Left renal pelvis (tissue), 4 donors: ENCODE measurements around the gene LIMK2. TPM values are rescaled to one million over a fixed set of nuclear protein-coding genes. Genes with fewer than 3 reads are reported as not detected.
"Not testable (repeated sequence)": the region's sequence is repeated elsewhere in the genome, so short reads cannot be mapped to it uniquely, and the experiment has no call there.

Experiments
- DNase-seq, 4 donors: peaks; one replicate each; pipeline ENCODE4 v3.0.0-alpha.2; 2013; ENCODE audit warnings: low read depth in 4 of 4, low spot score in 3 of 4
- polyA plus RNA-seq, 4 donors: library from polyadenylated mRNA; unstranded; fragments of 120-200 nt; gene quantifications; one replicate each; pipeline ENCODE4 v1.2.1, GENCODE V29; 2013; ENCODE audit not compliant: insufficient read length in 4 of 4

Gene LIMK2
- polyA plus RNA-seq, 4 donors = 26.4 to 61.9 (median 47.8) TPM

DNA sequence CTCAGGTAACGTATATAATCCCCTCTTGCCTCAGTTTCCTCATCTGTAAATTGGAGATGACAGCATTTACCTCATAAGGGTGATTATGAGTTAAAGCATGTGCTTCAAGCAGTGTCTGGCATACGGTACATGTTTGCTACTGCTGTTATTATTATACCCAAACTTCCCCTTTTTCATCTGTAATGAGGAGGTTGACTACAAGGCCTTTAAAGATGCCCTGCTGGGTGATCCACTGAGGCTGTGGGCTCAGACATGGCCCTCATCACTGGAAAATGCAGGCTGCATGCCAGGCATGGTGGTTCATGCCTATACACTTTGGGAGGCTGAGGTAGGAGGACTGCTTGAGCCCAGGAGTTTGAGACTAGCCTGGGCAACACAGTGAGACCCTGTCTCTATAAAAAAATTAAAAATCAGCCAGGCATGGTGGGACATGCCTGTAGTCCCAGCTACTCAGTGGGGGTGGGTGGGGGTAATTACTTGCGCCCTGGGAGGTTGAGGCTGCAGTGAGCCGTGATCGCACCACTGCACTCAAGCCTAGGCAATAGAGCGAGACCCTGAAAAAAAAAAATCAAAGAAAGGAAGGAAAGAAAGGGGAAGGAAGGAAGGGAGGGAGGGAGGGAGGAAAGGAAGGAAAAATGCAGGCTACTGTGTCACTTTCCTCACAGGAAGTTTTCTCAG lies 75.9 kb downstream of the LIMK2 start:
- DNase-seq = no peak

DNA sequence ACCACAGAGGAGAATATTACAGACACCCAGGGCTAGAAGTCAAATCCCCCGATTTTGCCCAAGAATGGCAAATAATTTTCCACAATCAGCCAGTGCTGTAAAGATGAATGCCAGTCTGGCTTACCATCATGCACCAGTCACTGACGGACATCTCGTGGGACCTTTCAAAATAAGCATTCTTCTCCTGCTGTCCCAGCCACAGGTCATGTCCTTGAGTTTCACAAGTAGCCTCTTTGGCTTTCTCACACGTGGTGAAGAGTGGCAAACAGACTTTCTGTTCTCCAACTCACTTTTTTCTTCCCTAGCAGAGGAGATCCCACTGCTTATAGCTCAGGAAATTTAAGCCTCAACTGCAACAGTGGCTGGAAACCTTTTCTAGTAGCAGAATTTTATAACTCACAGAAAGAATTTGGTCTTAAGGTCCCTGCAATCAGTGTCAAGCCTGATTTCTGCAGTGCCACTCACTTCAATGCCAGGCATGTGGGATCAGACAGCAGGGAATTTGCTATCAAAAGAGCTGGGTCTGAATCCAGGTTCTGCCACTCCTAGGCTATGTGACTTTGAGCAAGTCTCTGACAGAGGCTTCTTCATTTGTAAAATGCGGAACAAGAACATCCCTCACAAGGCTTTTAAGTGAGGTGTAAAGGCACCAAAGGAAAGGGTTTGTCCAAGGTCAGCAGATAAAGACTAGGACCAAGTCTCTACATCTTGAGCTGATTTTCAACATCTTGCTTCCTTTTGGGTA lies 76.6 kb downstream of the LIMK2 start:
- DNase-seq = no peak

DNA sequence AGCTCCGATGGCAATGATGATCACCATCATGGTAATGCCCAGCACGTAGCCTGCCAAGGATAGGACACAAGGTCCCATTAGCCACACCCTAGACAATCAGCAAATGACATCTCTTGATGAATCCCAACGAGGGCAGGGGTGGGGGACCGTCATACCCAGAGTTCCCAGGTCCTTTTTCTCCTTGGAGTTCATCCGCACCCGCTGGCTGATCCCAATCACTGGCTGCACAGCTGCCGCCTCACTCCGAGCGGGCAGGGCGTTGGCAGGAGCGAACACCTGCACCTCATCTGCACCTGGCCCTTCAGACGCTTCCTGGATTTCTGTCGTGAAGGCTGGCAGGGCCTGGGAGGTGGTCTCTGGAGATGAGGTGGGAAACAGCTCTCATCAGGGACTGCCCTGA lies 77.2 kb downstream of the LIMK2 start:
- no peak for DNase-seq

DNA sequence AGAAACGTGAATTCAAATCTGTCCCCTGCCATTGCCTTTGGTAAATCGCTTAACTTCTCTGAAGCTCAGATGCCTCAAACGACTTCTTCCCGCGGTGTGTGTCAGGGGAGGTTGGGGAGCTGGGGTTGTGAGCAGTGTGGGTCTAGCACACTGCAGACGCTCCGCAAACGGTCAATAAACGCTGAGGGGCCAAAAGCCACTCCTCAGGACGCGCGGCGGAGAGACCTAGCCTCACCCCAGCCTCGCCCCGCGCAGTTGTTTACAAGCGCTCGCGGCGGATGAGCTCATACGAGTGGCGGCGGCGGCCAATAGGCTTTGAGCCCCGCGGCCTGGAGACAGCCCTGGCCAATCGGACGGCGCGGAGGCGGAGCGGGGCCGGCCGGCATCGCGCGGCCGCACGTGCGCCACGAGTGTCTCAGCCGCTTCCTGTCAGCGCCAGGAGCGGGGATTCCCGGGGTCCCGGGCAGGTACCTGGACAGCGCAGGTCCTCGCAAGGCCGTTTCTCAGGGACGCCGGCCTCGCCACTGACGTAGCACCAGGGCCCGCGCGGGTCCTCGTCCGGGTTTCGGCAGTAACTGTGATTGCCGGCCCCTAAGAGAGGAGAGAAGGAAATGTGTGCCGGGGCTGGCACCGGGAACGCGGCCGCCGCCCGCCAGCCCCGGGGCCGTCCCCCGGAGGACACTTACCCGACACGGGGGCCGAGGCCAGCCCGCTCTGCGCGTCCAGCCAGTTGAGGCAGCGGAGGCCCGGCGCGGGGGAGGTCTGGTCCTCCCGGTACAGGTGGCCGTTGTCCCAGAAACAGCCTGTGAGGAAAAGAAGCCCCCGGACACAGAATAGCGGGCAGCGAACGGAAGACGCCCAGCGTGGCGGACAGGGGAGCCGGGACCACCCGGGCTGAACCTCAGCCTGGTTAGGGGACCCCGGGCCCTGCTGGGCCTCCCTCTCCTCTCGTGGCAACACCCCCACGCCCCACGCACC lies 78.7 kb downstream of the LIMK2 start:
- peak; percentile 74 to 84 (median 76) for DNase-seq

DNA sequence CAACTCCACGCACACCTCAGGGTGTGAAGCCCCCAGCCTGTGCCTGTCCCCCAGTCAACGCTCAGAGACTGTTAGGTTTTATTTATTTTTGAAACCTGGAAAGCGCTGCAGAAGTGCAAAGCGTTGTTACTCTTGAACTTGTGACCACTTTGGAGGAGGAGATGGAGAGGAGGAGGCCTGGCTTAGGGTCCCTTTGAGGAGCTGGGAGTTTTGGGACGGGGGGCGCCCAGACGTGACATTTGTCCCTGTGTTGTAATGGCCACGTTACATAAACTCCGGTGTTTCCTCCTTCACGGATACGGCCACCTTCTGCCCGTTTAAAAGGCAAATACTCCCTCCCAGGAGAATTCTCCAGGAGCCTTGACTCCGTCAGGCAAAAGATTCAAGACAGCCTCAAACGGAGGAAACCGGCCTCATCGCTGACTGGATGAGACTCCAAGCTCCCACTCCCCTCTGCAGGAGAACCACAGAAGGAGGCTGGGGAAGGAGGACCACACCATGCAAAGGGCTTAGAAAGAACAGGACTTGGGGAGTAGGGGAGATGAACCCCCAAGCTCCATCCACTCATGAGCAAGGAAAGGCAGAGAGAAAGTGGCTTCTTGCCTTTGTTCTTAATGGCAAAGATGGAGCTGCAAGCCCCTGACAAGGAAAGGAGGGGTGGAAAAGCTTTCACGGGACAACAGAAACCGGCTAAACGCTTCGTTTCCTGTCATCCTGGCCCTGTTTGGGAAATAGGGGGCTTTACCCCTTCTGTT lies 79.6 kb downstream of the LIMK2 start:
- peak in 1 of 4 donors; percentile 41 for DNase-seq

DNA sequence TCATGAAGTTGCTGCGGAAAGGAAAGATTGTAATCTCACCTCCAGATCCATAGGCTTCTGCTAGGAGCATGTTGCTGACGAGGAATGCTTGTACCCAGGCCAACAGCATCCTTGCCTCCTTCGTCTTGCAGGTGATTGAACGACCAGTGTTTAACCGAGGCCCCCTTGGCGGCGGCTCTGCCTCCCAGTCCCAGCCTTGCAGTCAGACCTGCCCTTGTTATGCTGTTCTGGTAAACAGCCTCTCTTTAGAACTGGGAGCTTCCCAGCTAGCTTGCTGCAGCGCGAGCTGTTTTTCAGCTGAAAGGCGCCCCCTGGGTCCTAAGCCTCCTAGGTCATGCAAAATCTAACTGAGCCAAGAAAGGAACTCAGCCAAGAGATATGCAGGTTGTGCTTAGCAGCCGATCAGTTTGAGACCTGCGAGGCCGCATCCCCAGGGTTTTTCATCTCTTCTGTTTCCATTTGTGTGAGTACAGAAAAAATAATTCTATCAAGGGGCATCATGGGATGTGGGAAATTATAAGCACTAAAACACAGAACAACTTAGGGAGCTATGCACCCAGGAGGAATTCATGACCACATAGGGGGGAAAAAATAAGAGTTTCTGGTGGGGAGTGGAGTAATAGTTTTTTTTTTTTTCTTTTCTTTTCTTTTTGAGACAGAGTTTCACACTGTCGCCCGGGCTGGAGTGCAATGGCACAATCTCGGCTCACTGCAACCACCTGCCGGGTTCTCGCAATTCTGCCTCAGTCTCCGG lies 80.3 kb downstream of the LIMK2 start, which contains the start of gene PIK3IP1:
TSS of gene PIK3IP1 (minus strand) at position 253 of the 754 bp plus-strand sequence. CDS start at position 109, 144 bp downstream.
- peak; percentile 72 to 80 (median 75) for DNase-seq

DNA sequence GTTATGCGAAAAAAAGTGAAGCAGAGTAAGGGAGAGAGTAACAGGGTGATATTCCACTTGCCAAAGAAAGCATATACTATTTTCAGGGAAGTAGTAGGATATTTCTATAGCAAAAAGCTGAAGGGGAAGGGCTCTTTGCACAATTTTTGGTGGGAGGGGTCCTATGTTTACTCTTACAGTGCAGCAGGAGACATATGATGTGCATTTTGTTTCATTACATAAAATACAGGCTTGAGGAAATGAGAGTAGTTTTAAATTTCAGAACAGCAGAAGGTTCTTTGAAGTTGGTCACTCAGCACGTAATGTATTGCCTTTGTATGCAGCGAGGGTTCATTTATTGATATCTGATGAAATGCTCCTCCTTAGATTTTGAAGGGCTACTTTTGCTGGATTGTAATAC lies 83.3 kb downstream of the LIMK2 start:
- DNase-seq = no peak

DNA sequence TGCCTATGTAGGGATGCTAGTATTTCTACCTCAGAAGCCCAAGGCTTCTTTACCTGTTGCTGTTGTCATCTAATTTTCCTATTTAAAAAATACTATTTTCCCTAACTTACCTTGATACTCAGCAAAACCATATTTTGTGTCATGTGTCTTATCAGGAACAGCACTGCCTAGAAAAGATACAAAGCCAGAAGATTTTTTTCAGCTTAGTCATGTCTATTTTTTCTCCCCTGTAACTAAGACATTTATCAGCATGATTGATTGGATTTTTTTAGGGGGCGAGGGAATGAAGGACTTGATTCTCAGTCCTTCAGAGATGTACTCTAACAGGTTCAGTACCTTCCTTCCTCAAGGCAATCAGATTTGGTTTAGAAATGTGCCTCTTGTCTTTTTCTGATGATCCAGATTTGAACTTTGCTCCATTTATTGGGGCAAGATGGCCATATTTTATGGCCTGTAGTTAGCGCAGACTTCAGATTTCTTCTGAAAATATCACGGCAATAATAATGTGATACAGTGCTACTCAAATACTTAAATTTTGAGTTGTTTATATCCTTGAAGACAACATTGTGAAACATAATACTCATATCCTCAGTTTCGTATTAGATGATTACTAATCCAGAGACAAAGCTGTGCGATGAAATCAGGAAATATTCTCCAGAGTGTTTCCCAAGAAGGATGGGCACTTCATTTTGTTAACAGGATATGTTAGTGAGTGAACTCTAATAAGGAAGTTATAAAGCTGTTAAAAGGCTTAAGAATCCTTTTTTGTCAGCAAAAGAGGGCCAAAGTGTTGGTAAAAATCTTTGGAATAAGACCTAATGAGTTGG lies 83.9 kb downstream of the LIMK2 start:
- DNase-seq = no peak

DNA sequence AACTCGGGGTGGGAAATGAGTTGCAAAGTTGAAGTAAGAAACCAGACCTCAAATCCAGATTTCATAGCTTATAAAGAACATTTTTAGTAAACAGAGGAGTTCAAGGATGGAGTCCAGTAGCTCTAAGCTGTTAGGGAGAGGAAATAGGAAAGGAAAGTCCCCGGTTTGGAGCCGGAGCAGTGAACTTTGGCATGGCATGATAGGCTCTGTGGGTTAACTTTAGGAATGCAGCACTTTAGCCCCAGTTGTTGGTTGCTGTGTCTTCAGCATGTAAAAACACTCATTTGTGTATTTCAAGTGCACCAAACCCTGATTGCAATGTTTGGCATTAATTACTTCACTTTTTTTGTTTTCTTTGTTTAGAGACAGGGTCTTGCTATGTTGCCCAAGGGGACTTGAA lies 88.8 kb downstream of the LIMK2 start:
- DNase-seq = no peak

DNA sequence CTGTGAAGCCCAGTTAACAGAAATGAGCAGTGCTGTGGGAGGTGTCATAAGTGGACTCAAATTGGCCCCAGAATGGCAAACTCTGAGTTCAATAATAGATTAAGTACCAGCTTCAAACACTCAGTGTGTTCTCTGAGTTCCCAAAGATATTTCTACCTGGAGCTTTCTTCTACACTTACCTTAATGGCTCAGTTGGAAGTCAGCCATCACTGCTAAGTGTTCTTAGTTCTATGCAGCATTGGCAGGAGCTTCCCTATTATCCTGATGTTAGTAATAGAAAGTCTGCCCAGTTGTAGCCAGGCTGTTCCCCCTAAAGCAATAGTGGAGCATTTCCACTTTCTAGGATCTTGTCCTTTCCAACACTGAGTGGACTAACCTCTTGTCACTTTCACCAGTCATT lies 89.9 kb downstream of the LIMK2 start:
- DNase-seq = no peak

DNA sequence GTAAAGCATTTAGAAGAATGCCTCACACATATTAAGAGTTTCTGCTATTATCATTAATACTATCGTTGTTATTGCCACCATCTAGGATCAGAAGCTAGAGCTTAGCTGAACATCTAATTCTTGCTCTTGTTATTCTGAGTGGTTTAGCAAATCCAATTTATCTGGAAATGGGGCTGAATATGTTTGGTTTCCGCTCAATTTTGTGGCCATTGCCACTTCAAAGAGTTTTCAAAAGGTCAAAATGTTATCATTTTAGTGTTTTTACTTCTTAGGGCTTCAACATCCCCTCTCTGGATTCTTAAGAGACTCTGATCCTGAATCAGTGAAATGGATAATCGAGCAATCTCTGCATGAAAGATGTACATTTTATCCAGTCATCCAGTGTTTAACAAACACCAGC lies 90.4 kb downstream of the LIMK2 start:
- DNase-seq = no peak

DNA sequence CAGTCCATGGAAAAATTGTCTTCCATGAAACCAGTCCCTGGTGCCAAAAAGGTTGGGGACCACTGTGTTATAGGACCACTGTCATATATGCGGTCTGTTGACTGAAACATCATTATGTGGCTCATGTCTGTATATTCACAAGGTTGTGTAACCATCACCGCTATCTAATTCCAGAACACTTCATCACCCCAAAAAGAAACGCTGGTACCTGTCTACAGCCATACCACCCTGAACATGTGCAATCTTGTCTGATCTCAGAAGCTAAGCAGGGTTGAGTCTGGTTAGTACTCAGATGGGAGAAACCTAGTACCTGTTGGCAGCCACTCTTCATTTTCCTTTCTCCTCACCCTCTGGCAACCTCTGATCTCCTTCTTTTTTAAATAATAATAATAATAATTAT lies 93.1 kb downstream of the LIMK2 start:
- no peak for DNase-seq

DNA sequence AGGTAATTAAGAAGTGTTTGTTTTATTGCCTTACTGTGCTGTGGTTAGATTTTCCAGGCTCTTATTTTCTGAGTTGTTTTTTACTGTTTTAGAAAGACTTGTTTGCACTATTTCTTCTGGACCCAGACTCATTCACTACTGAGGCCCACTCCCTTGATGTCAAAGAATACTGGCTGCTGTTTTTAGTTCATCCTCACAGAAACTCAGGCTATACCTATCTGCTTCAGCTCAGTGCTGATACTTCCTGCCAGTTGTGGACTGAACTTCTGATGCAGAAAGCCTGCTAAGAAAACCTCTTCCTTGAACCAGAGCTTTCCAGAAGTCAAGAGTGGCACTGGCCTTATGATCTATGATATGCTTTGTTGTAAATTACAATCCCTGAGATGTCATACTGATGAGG lies 96.1 kb downstream of the LIMK2 start:
- no peak for DNase-seq

DNA sequence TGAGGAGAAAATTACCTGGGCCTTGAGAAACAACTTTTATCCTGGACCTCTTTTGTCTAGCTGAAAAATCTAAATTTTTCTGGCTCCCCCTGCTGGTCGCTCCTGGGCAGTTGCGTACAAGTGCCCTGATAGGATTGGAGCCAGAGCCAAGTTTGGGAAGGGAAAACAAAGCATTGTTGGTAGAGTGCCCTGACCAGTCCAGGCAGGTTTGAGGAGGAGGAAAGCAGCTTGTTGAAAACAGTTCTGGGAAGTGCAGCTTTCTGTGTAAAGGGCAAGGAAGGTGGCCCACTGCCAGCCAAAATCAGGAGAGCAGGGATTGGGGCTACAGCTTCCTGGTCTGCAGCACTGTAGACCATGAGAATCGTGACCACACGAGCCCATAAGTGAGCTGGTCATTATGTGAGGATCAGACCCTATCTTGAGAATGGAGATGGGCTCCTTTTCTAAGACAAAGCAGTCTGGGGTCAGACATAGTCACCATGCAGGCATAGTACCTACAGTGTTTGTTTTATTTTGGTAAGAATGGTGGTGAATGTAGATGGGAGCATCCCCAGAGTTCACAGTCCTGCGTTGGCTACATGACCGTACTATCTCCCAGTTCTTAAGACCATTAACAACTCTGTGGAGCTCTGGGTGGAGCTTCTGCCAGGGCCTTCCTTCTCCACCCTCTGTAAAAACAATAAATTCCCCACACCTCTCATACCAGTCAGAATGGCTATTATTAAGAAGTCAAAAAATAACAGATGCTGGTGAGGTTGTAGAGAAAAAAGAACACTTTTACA lies 101.5 kb downstream of the LIMK2 start:
- peak in 3 of 4 donors; percentile 43 to 65 (median 64) for DNase-seq

DNA sequence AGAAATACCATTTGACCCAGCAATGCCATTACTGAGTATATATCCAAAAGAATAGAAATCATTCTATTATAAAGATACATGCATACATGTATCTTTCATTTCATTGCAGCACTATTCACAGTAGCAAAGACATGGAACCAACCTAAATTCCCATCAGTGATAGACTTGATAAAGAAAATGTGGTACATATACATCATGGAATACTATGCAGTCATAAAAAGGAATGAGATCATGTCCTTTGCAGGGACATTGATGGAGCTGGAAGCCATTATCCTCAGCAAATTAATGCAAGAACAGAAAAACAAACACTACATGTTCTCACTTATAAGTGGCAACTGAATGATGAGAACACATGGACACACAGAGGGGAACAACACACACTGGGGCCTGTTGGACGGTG lies 102.1 kb downstream of the LIMK2 start:
- not testable (repeated sequence) for DNase-seq

DNA sequence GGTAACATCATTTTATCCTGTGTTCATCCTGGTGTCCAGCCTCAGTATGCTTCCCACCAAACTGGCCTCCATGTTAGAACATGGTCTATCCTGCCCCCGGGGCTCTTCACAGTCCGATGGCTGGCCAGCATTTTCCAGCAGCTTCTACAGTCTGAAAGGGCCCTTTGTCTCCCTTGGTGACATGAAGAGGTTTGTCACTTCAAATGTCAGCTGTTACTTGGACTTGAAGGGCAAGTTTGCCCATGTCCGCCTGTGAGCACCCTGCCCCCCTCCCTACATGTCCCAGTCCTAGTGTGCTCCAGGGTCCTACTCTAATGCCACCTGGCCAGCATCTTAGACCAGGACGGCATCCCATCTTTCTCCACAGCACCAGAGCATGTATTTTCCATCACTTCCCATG lies 109.3 kb downstream of the LIMK2 start:
- no peak for DNase-seq

DNA sequence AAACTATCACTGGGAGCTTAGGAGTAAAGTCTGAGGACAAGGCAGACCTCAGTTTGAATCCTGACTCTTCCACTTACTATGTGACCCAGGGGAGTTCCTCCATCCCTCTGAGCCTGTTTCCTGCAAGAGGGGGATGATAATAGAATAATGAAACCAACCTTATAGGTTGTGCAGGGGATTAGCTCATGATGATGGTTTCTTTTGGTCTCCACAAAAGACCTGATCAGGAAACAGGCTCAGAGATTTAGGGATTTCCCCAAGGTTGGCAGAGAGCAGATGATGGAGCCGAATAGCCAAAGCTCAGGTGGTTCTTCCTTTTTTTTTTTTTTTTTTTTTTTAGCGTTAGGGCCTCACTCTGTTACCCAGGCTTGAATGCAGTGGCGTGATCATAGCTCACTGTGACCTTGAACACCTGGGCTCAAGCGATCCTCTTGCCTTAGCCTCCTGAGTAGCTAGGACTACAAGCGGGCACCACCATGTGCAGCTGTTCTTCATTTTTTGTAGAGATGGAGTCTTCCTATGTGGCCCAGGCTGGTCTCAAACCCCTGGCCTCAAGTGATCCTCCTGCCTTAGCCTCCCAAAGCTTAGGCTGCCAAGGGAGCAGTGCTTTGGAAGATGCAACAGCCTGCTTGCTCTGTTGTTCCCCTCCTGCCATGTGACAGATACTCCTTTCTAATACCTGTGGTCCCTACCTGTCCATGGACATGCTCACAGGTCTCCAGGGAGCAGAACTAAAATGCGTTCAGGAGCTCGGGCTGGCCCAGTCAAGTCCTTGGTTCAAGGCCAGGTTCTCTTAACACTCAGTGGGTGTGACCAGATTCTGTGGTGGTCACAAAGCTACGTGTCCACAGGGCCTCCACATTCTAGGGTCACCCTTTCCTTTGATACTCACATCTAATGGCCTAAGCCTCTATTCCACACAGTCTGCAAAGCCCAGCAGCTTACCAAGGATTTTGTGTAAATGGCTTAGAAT lies 111.8 kb downstream of the LIMK2 start:
- DNase-seq = no peak
